ENCODE measurements around the gene HIP1R. TPM values are rescaled to one million over a fixed set of nuclear protein-coding genes. Genes with fewer than 3 reads are reported as not detected.

HIP1R gene
- total and polyA plus RNA-seq, 10 of the 15 experiments (the other 5 are each of a cell fraction or from before 2014, with no cell fraction given): 0.18 to 27.7 (median 11.7) TPM

GRCh38 chr12:122846622-122847515 lies 11.6 kb downstream of the HIP1R start:
- Histone ChIP-seq H2AFZ (ENCODE audit: control insufficient read depth, low read depth, low read length) (no peak overlapping the region), H3K4me3 (no peak overlapping the region), H3K9me3 (replicated peaks; ENCODE audit: control insufficient read depth, insufficient read depth, low read length) (no peaks in the 10 kb centered on the region), H3K27me3 (replicated peaks in 1 of 2; ENCODE audit: control insufficient read depth in 2 of 2, insufficient read depth in 2 of 2, low read length in 1 of 2) (no peaks in the 10 kb centered on the region), H4K20me1 (ENCODE audit: control insufficient read depth, insufficient read depth) (no peaks in the 10 kb centered on the region), H3K79me2 (ENCODE audit: control insufficient read depth, insufficient read depth, low read length) (no peaks in the 10 kb centered on the region), H3K4me1 (ENCODE audit: control insufficient read depth, insufficient read depth, low read length) (no peaks in the 10 kb centered on the region), H3K36me3 (ENCODE audit: control insufficient read depth in 2 of 2, insufficient read depth in 2 of 2, low read length in 1 of 2) (peaks cover 0 to 2% of the 10 kb centered on the region in 2 experiments; a peak in 2 of 4 replicates), H3K9ac (ENCODE audit: control insufficient read depth, insufficient read depth, low read length) (no peak overlapping the region), H3K27ac (ENCODE audit: control insufficient read depth, insufficient read depth) (no peak overlapping the region), H3K4me2 (ENCODE audit: control insufficient read depth, insufficient read depth) (no peak overlapping the region)
- BruUV-seq (replicated peaks): no TSS peak
- CTCF ChIA-PET: interaction anchor here (0.8 to 1.5 kb wide), 3 partner anchors 11 to 53 kb away, joined by 3 to 5 read pairs (median 5); no protein-coding TSS in a partner anchor
- no peak for FAIRE-seq
- POLR2A ChIA-PET: no interaction called here
- ATAC-seq: no peak
- 60% methylated on average over 22 of the region's 27 CpGs for WGBS (ENCODE audit: insufficient coverage, insufficient replicate concordance, low lambda C conversion rate, missing lambda C conversion rate)
- RAD21 ChIA-PET (ENCODE audit: unreplicated experiment): interaction anchor here (0.5 to 1.4 kb wide), 4 partner anchors 14 to 156 kb away, joined by 3 to 4 read pairs (median 3); no protein-coding TSS in a partner anchor
- DNase-seq (ENCODE audit: low read depth, low spot score): no peak
- intact Hi-C loops (cut with micrococcal nuclease; ENCODE audit: unreplicated experiment): no loop called here
- no peak for TF ChIP-seq E4F1 (IDR thresholded peaks at IDR 0.05; ENCODE audit: borderline replicate concordance, partially characterized antibody)
- no peak for TF ChIP-seq BMI1 (IDR thresholded peaks at IDR 0.05; ENCODE audit: borderline replicate concordance)
- TF ChIP-seq TCF12 (IDR thresholded peaks at IDR 0.05; ENCODE audit: low read depth, low read length): no peak
- TF ChIP-seq HDGF (IDR thresholded peaks at IDR 0.05): no peak
- TF ChIP-seq IKZF2 (IDR thresholded peaks at IDR 0.05): no peak
- no peak for TF ChIP-seq JUNB (IDR thresholded peaks at IDR 0.05)
- no peak for TF ChIP-seq SMAD1 (IDR thresholded peaks at IDR 0.05; ENCODE audit: low read depth, partially characterized antibody)
- TF ChIP-seq SIX5 (IDR thresholded peaks at IDR 0.05; ENCODE audit: low read depth, low read length, severe bottlenecking): no peak
- no peak for TF ChIP-seq ATF3 (IDR thresholded peaks at IDR 0.05; ENCODE audit: borderline replicate concordance, extremely low read depth, low read depth, low read length)
- no peak for TF ChIP-seq ZZZ3 (IDR thresholded peaks at IDR 0.05; ENCODE audit: control insufficient read depth, insufficient read length, low read depth)
- TF ChIP-seq SREBF2 (IDR thresholded peaks at IDR 0.05; ENCODE audit: low read length): no peak
- no peak for TF ChIP-seq ZBTB40 (IDR thresholded peaks at IDR 0.05; ENCODE audit: borderline replicate concordance)
- no peak for TF ChIP-seq ZNF217 (IDR thresholded peaks at IDR 0.05)
- no peak for TF ChIP-seq E2F4 (IDR thresholded peaks at IDR 0.05; ENCODE audit: low read depth, low read length)
- TF ChIP-seq NBN (IDR thresholded peaks at IDR 0.05): no peak
- no peak for TF ChIP-seq NRF1 (conservative IDR thresholded peaks at IDR 0.05; ENCODE audit: low read depth, low read length)
- in situ Hi-C loops (cut with MboI): no loop called here
- SMC1A ChIA-PET (ENCODE audit: uncharacterized antibody, unreplicated experiment): no interaction called here

Data from GM12878 (cell line).